HG02938 (cell line): Measurements from ENCODE around the gene CGB5.
"Not testable (repeated sequence)": the region's sequence is repeated elsewhere in the genome, so short reads cannot be mapped to it uniquely, and the experiment has no call there.

ENCODE experiments used
- ATAC-seq: cut with Tn5 transposase; IDR thresholded peaks from one replicate; pipeline ENCODE4 v1.9.1; 2021; ENCODE audit warnings: mild to moderate bottlenecking, moderate library complexity; ENCODE audit not compliant: unreplicated experiment

Gene CGB5

GRCh38 chr19:49043548-49043947, at the start of gene CGB5:
CGB5 (plus strand) TSS chr19:49043848; CDS start chr19:49044210, 362 bp downstream.
- ATAC-seq: not testable (repeated sequence)

- ATAC-seq: no peak
These were observed 49.6 kb upstream of the CGB5 start for GRCh38 chr19:48994035-48994386.

- no peak for ATAC-seq
These were observed 45.7 kb upstream of the CGB5 start for GRCh38 chr19:48997972-48998371.

- ATAC-seq: no peak
These were observed 43.9 kb upstream of the CGB5 start for GRCh38 chr19:48999481-49000325.

GRCh38 chr19:49004133-49004532, 39.5 kb upstream of the CGB5 start:
- ATAC-seq: no peak

- ATAC-seq: no peak
These were observed 38.6 kb upstream of the CGB5 start for GRCh38 chr19:49004964-49005614.

GRCh38 chr19:49006905-49007304, 36.7 kb upstream of the CGB5 start:
- no peak for ATAC-seq

GRCh38 chr19:49009828-49010227, 33.8 kb upstream of the CGB5 start:
- ATAC-seq: no peak

- ATAC-seq: no peak
These were observed 33.2 kb upstream of the CGB5 start for GRCh38 chr19:49010453-49010852.

- ATAC-seq: no peak
These were observed 32.5 kb upstream of the CGB5 start for GRCh38 chr19:49011194-49011593.

- ATAC-seq: no peak
These were observed 29.4 kb upstream of the CGB5 start for GRCh38 chr19:49014123-49014869.

GRCh38 chr19:49014870-49015255, 28.8 kb upstream of the CGB5 start:
- no peak for ATAC-seq

- no peak for ATAC-seq
These were observed 27.4 kb upstream of the CGB5 start for GRCh38 chr19:49016067-49016839.

GRCh38 chr19:49017041-49017665, 26.5 kb upstream of the CGB5 start, which contains the start of gene LHB:
LHB (minus strand) TSS chr19:49017091; CDS start chr19:49017081, 10 bp downstream.
- ATAC-seq: no peak

- ATAC-seq: no peak
These were observed 25.8 kb upstream of the CGB5 start for GRCh38 chr19:49017666-49018351.

GRCh38 chr19:49018388-49019241, 25.0 kb upstream of the CGB5 start:
- ATAC-seq: not testable (repeated sequence)

- no peak for ATAC-seq
These were observed 24.3 kb upstream of the CGB5 start for GRCh38 chr19:49019242-49019932.

GRCh38 chr19:49020342-49020741, 23.3 kb upstream of the CGB5 start:
- ATAC-seq: no peak
